ENCODE measurements around the gene C11orf52. TPM values are rescaled to one million over a fixed set of nuclear protein-coding genes. Genes with fewer than 3 reads are reported as not detected.
"Not testable (repeated sequence)": the region's sequence is repeated elsewhere in the genome, so short reads cannot be mapped to it uniquely, and the experiment has no call there.

Gene C11orf52
- polyA plus RNA-seq, 12 donors: 0.88 to 4.8 (median 3.0) TPM; not detected in 2

DNA sequence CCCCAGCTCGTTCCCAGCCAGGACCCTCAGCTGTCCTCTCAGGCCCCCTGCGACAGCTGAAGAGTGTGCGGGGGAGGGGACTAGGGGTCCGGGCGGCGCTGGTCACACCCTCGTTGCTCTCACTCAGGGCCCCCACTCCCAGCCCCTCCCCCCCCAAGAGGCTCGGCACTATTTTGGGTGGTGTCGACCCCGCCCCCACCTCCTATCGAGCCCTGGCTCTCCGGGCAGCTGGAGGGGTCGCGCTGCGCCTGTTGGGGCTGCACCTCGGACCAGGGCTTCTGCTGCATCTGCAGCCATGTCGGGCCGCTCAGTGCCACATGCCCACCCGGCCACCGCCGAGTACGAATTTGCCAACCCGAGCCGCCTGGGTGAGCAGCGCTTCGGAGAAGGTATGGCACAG lies 6.2 kb upstream of the C11orf52 start, which contains the start of gene HSPB2:
Gene HSPB2 (plus strand): TSS at position 200 of the 400 bp plus-strand sequence. CDS start 96 bp downstream, at position 296.
- no peak for DNase-seq

- DNase-seq: no peak
Observed at GRCh38 chr11:111913031-111913861, 5.5 kb upstream of the C11orf52 start.

DNA sequence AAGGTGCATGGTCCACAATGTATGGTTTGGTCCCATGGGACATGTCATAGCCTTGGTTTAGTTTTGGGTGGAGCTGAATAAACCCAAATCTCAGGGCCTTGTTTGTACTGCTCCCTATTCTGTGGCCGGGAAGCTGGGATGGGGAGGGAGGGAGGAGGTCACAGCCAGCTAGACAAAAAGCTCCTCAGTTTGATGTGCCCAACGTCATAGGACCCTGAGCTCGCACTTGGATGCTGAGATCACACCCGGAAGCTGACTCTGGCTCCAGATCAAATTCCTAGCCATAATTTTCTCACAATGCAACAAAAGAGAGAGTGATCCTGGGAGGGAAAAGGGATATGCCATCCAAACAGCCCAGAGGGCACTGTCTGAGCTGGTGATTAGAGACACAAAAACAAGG lies 4.7 kb upstream of the C11orf52 start:
- DNase-seq: no peak

DNA sequence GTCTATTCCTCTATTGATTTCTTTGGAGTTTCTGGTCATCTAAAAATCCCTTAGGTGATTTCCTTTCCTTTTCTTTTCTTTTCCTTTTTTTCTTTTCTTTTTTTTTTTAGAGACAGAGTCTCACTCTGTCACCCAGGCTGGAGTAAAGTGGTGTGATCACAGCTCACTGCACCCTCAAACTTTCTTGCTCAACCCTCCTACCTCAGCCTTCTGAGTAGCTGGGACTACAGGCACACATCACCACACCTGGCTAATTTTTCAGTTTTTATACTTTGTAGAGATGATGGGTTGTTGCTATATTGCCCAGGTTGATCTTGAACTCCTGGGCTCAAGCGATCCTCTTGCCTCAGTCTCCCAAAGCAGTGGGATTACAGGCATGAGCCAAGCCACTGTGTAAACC lies 1.9 kb upstream of the C11orf52 start:
- DNase-seq: no peak

DNA sequence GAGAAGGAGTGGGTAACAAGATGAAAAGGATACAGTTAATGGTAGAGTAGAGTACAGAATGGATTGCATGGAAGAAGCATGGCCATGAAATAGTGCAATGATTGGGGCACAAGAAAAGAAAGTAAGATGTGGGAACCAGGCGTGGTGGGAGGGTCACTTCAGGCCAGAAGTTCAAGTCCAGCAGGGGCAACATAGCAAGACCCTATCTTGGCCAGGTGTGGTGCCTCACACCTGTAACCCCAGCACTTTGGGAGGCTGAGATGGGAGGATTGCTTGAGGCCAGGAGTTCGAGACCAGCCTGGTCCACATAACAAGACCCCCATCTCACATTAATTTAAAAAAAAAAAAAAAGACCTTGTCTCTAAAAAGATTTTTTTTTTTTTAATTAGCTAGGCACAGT lies 1.4 kb upstream of the C11orf52 start:
- DNase-seq: no peak

DNA sequence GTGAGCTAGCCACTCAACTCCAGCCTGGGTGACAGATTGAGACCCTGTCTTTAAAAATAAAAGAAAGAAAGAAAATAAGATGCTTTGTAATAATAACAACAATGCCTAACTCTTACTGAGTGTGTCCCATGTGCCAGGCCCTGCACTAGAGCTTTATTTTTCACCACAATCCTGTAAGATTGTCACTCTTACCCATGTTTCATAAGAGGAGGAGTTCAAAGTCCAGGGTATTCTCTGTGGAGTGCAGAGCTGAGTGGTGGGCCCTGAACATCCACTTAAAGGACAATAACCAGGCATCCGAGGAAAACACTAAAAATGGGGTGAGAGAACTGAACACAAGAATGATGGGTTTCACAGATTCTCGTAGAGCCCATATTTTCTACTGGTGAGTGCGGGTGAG lies 925 bp upstream of the C11orf52 start:
- DNase-seq: no peak

DNA sequence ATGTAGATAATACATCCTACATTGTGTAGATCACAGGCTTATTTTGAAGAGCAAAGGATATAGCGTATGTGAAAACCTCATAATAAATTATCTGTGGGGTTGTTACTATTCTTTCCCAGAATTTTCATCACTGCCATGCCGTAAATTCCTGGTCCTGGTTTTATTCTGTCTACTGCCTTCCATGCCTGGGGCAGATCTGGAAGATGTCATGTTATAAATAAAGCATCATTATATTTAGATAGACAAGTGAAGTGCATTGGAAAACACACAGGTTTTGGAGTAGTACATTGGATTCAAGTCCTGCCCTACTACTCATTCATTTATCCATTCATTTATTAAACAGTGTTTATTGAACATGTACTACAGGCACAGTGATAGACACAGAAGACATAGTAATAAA lies 2.2 kb downstream of the C11orf52 start:
- no peak for DNase-seq

DNA sequence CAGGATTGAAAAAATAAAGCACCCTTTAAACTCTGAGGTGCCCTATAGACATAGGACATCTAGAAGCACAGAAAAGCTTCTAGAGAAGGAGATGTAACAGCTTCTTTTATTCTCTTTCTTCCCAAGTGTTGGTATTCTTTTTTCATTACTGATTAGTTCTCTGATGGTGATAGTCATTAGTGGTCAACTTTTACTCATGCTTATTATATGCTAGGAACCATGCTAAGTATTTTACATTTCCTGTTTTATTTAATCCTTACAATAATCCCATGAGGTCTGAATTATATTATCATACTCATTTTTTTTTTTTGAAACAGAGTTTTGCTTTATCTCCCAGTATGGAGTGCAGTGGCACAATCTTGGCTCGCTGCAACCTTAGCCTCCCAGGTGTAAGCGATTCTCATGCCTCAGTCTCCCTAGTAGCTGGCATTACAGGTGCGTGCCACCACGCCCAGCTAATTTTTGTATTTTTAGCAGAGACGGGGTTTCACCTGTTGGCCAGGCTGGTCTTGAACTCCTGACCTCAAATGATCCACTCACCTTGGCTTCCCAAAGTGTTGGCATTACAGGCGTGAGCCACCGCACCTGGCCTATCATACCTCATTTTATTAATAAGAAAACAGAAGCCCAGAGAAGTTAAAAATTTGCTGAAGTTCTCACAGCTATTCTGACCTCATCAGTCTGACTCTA lies 3.0 kb downstream of the C11orf52 start:
- DNase-seq: no peak

DNA sequence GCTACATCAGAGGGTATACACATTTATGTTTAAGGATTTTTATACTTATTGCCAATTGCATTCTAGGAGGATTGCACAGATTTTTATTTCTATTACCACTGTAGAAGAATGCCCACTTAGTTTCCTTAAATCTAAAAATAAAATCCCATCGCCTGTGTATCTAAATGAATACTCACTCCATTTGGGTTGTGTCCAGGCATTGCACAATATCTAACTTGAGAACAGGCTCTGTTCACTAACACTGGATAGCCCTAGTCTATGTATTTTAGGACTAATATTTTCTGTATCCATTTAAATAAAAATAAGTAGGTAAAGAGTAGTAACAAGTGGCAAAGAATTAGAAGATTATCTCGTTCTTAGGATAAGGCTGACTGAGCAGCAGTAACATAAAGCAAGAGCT lies 4.1 kb downstream of the C11orf52 start:
- no peak for DNase-seq

DNA sequence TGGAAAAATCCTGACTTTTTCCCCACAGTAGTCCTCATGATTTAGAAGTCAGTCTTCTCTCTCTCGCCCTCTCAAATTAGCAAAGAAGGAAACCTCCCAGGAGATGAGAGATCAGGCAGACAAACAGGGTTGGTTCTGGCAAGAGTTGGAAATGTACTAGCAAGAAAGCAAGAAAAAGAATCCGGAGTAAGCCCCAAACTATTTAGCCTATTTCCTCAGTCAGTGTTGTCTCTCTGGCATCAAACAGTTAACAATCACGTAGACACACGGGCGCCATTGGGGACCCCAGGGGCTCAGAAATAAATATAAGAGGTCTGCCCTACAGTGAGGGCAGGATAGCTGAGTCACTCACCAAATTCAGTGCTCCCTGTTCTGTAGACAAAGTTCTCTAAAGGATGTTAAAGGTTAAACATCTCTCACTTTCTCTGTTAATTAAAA lies 4.7 kb downstream of the C11orf52 start:
- DNase-seq: no peak

DNA sequence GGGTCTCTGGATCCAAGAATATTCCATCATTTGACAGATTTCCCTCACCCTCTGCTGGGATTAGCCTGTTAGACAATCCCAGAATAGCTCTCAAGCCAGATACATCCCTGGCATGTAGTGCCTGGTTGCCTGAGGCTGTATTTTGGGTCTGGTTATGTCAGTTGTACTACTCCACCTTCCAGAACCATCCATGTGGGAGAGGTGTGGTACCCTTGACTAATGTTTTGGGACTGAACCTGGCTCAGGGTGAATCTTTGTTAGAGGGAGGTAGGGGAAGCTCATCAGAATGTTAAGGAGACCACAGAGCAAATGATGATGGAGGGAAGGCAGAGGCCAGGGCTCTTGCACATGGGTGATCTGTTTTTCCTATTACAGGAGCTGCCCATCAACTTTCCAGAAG lies 5.2 kb downstream of the C11orf52 start:
- DNase-seq: no peak

DNA sequence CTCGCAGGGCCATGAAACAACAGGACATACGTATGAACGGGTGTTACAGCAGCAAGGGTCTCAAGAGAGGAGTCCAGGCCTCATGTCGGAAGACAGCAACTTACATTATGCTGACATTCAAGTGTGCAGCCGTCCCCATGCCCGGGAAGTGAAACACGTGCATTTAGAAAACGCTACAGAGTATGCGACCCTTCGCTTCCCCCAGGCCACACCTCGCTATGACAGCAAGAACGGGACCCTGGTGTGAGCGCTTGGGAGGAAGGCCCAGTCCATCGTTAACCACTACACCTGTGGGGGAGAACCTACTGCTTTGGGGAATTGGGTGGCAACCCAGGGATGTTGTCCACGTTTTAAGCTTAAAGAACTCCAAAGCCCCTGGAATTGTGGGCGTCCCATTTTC lies 7.2 kb downstream of the C11orf52 start:
- no peak for DNase-seq

GRCh38 chr11:111926505-111927391 lies 8.0 kb downstream of the C11orf52 start:
- peak; percentile 96 for DNase-seq

GRCh38 chr11:111930472-111930871 lies 11.8 kb downstream of the C11orf52 start:
- no peak for DNase-seq

GRCh38 chr11:111932611-111932950 lies 13.9 kb downstream of the C11orf52 start:
- no peak for DNase-seq

DNA sequence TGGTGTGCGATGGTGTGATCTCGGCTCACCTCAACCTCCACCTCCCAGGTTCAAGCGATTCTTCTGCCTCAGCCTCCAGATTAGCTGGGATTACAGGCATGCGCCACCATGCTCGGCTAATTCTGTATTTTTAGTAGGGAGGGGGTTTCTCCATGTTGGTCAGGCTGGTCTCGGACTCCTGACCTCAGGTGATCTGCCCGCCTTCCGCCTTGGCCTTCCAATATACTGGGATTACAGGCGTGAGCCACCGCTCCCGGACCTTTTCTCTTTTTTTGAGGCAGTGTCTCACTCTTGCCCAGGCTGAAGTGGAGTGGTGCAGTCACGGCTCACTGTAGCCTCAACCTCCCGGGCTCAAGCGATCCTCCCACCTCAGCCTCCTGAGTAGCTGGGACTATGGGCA lies 14.5 kb downstream of the C11orf52 start:
- not testable (repeated sequence) for DNase-seq

- DNase-seq: no peak
Observed at GRCh38 chr11:111933872-111934271, 15.2 kb downstream of the C11orf52 start.

DNA sequence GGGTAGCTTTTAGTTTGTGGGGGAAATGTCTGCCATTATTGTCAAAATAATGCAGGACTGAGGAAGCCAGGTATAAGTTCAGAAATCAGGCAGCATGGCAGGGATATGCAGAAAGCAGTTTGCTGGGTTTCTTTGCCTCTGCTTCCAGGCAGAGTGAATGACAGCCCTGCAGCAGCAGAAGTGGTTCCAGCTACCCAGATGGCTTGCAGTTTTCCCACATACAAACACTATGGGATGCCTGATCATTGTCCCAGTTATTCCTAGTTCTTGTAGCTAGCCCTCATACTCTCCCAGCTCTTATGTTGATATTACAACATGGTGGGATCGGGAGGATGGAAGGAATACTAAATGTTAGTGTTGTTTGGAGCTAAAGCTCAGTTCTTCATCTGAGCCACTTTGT lies 15.6 kb downstream of the C11orf52 start:
- DNase-seq: no peak

GRCh38 chr11:111935317-111936039 lies 16.8 kb downstream of the C11orf52 start:
- no peak for DNase-seq

DNA sequence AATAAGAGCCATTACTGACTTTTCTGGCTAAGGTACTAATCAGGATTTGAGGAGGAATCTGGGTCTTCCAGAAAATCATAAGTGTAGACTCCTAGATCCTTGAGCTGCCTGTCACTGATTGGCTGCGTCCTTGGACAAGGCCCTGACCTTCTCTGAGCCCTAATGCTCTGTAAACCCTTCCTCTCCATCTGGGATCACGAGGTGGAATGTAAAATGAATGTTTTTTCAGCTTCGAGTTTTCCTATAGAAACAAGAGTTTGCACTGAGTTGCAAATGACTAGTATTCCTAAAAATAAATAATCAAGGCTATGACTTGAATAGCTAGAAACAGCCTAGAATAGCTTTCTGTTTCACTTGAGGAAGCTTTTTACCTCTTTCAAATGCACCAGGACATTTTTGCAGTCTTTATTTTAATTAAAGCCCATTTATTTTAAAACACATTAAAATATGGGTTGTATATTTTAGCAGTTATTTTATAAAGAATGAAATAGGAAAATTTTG lies 17.4 kb downstream of the C11orf52 start:
- DNase-seq: no peak

GRCh38 chr11:111937461-111937769 lies 18.7 kb downstream of the C11orf52 start:
- DNase-seq: no peak

- no peak for DNase-seq
Observed at GRCh38 chr11:111937844-111938243, 19.1 kb downstream of the C11orf52 start.
